Spinal cord (tissue), 10 donors: ENCODE measurements around the gene ACTR1B. TPM values are rescaled to one million over a fixed set of nuclear protein-coding genes. Genes with fewer than 3 reads are reported as not detected.
"Not testable (repeated sequence)": the region's sequence is repeated elsewhere in the genome, so short reads cannot be mapped to it uniquely, and the experiment has no call there.

Source experiments
- DNase-seq, 6 donors: peaks; one replicate each; pipeline versions ENCODE4 v3.0.0 to v3.0.0-alpha.2; 2013 to 2015; ENCODE audit warnings: low spot score in 6 of 6, low read depth in 4 of 6
- H3K27ac ChIP-seq: one replicate; pipeline ENCODE4 v1.5.1; 2013; ENCODE audit warnings: low read depth, low read length, control low read depth
- H3K27me3 ChIP-seq: one replicate; pipeline ENCODE4 v1.6.1; 2013; ENCODE audit warnings: low read length; ENCODE audit not compliant: control insufficient read depth, insufficient read depth
- H3K36me3 ChIP-seq: one replicate; pipeline ENCODE4 v1.6.1; 2013; ENCODE audit warnings: low read length; ENCODE audit not compliant: control insufficient read depth, insufficient read depth
- H3K4me1 ChIP-seq: one replicate; pipeline ENCODE4 v1.6.1; 2013; ENCODE audit warnings: low read length; ENCODE audit not compliant: control insufficient read depth, insufficient read depth
- H3K4me3 ChIP-seq: one replicate; pipeline ENCODE4 v1.5.1; 2013; ENCODE audit warnings: low read depth, low read length, control low read depth
- H3K9me3 ChIP-seq: one replicate; pipeline ENCODE4 v1.6.1; 2013; ENCODE audit warnings: low read length; ENCODE audit not compliant: control insufficient read depth, insufficient read depth
- WGBS: methylation state at CpG from one replicate; pipeline ENCODE4 v1.1.5; 2013; ENCODE audit warnings: missing lambda C conversion rate; ENCODE audit not compliant: insufficient coverage; 5-methylcytosine and 5-hydroxymethylcytosine counted together
- long read RNA-seq, 4 donors: transcript quantifications; one replicate each; lab custom pipeline, GENCODE V29; 2026
- polyA plus RNA-seq, 2 donors: library from polyadenylated mRNA; unstranded; fragments of 120-200 nt; gene quantifications; one replicate each; pipeline ENCODE4 v1.2.1, GENCODE V29; 2013; ENCODE audit not compliant: insufficient read length in 2 of 2
- total RNA-seq, 2 donors: library from RNA; depleted of rRNA in 1 of 2; stranded (reverse); fragments of 120-200 nt in 1 of 2; fragments of >200 nt in 1 of 2; gene quantifications; one replicate each; pipeline versions ENCODE4 v1.2.3 to v1.2.4, GENCODE V29; 2013 to 2014
- donor health status: healthy.

Gene ACTR1B
- total RNA-seq: 10 to 100 TPM; 44.0 to 55.1 TPM
- polyA plus RNA-seq: 10 to 100 TPM; 72.5 to 77.3 TPM
- long read RNA-seq, donor 1, transcript ACTR1B-201 (11 exons, 2,243 nt): major isoform, 19 of 20 reads
- long read RNA-seq, donor 1, partial matches to known transcripts: 0 of 20 reads
- long read RNA-seq, donor 1, other reads (novel, unspliced or antisense): 0 of 20 reads
- long read RNA-seq, donor 2, transcript ACTR1B-201 (11 exons, 2,243 nt): major isoform, 5 of 5 reads
- long read RNA-seq, donor 2, partial matches to known transcripts: 0 of 5 reads
- long read RNA-seq, donor 2, other reads (novel, unspliced or antisense): 0 of 5 reads
- long read RNA-seq, donor 3, transcript ACTR1B-201 (11 exons, 2,243 nt): major isoform, 9 of 9 reads
- long read RNA-seq, donor 3, partial matches to known transcripts: 0 of 9 reads
- long read RNA-seq, donor 3, other reads (novel, unspliced or antisense): 0 of 9 reads
- long read RNA-seq, donor 4, transcript ACTR1B-201 (11 exons, 2,243 nt): major isoform, 10 of 10 reads
- long read RNA-seq, donor 4, partial matches to known transcripts: 0 of 10 reads
- long read RNA-seq, donor 4, other reads (novel, unspliced or antisense): 0 of 10 reads

GRCh38 chr2:97663962-97664635 is at the start of gene ACTR1B:
ACTR1B (minus strand) TSS chr2:97664044; CDS start chr2:97663890, 154 bp downstream.
- Histone ChIP-seq H3K27ac (peak within 1 kb of the TSS; percentile 98), H3K4me1 (peaks cover 38% of the 10 kb centered on the region), H3K9me3 (no peaks in the 10 kb centered on the region), H3K4me3 (peak within 1 kb of the TSS; percentile 92), H3K27me3 (no peaks in the 10 kb centered on the region), H3K36me3 (peaks cover 27% of the 10 kb centered on the region)
- peak; percentile 87 to 99 (median 96) for DNase-seq
- under 1% methylated on average over 47 of the region's 60 CpGs for WGBS

GRCh38 chr2:97712693-97713295 is 49.0 kb upstream of the ACTR1B start:
- Histone ChIP-seq H3K27ac (no peak overlapping the region), H3K9me3 (no peaks in the 10 kb centered on the region), H3K36me3 (no peaks in the 10 kb centered on the region), H3K4me1 (peaks cover 13% of the 10 kb centered on the region), H3K4me3 (no peak overlapping the region), H3K27me3 (no peaks in the 10 kb centered on the region)
- no peak for DNase-seq
- 83% methylated on average over 11 of the region's 11 CpGs for whole genome bisulfite sequencing

- WGBS: 81% methylated on average over 9 of the region's 9 CpGs
- H3K9me3 ChIP-seq, H3K27me3 ChIP-seq, H3K36me3 ChIP-seq, H3K4me3 ChIP-seq, H3K27ac ChIP-seq, DNase-seq: not testable (repeated sequence)
- H3K4me1 ChIP-seq: peaks cover 13% of the 10 kb centered on the region
Measured at GRCh38 chr2:97712175-97712574, 48.3 kb upstream of the ACTR1B start.

GRCh38 chr2:97711394-97711711 is 47.5 kb upstream of the ACTR1B start:
- Histone ChIP-seq H3K27me3 (no peaks in the 10 kb centered on the region), H3K36me3 (no peaks in the 10 kb centered on the region), H3K27ac (no peak overlapping the region), H3K9me3 (no peaks in the 10 kb centered on the region), H3K4me1 (peaks cover 13% of the 10 kb centered on the region), H3K4me3 (no peak overlapping the region)
- no peak for DNase-seq
- WGBS: 79% methylated on average over 3 of the region's 6 CpGs

GRCh38 chr2:97708608-97709007 is 44.8 kb upstream of the ACTR1B start:
- Histone ChIP-seq H3K4me1 (peaks cover 12% of the 10 kb centered on the region), H3K4me3 (no peak overlapping the region), H3K27me3 (no peaks in the 10 kb centered on the region), H3K36me3 (no peaks in the 10 kb centered on the region), H3K27ac (no peak overlapping the region), H3K9me3 (no peaks in the 10 kb centered on the region)
- WGBS: 91% methylated on average over 5 of the region's 8 CpGs
- DNase-seq: no peak

- no peak for DNase-seq
- WGBS: 93% methylated on average over 4 of the region's 4 CpGs
- Histone ChIP-seq H3K27me3 (no peaks in the 10 kb centered on the region), H3K4me3 (no peak overlapping the region), H3K9me3 (no peaks in the 10 kb centered on the region), H3K4me1 (peaks cover 6% of the 10 kb centered on the region), H3K36me3 (no peaks in the 10 kb centered on the region), H3K27ac (no peak overlapping the region)
Measured at GRCh38 chr2:97708048-97708380, 44.2 kb upstream of the ACTR1B start.

- Histone ChIP-seq H3K27me3 (no peaks in the 10 kb centered on the region), H3K4me3 (no peak overlapping the region), H3K9me3 (no peaks in the 10 kb centered on the region), H3K36me3 (no peaks in the 10 kb centered on the region), H3K27ac (no peak overlapping the region), H3K4me1 (peaks cover 1% of the 10 kb centered on the region)
- WGBS: 85% methylated on average over 11 of the region's 11 CpGs
- DNase-seq: no peak
Measured at GRCh38 chr2:97707362-97708047, 43.7 kb upstream of the ACTR1B start.

- Histone ChIP-seq H3K27ac (no peak overlapping the region), H3K36me3 (no peaks in the 10 kb centered on the region), H3K27me3 (no peaks in the 10 kb centered on the region), H3K4me1 (no peaks in the 10 kb centered on the region), H3K4me3 (no peak overlapping the region), H3K9me3 (no peaks in the 10 kb centered on the region)
- DNase-seq: no peak
- 71% methylated on average over 6 of the region's 11 CpGs for WGBS
Measured at GRCh38 chr2:97706708-97707345, 43.0 kb upstream of the ACTR1B start.

GRCh38 chr2:97706112-97706511 is 42.3 kb upstream of the ACTR1B start:
- H3K4me3 ChIP-seq: no peak overlapping the region
- H3K36me3 ChIP-seq: no peaks in the 10 kb centered on the region
- WGBS: 98% methylated on average over 9 of the region's 13 CpGs
- DNase-seq: no peak
- no peak overlapping the region for H3K27ac ChIP-seq
- H3K9me3 ChIP-seq: no peaks in the 10 kb centered on the region
- H3K27me3 ChIP-seq: no peaks in the 10 kb centered on the region
- H3K4me1 ChIP-seq: no peaks in the 10 kb centered on the region
